ENCODE results near the gene KIF13A. TPM values are rescaled to one million over a fixed set of nuclear protein-coding genes. Genes with fewer than 3 reads are reported as not detected.

Gene KIF13A
- polyA plus RNA-seq, 4 donors, result 24.9 to 34.9 (median 28.7) TPM

- FAIRE-seq, result no peak
- no peaks in the 10 kb centered on the region for H3K27me3 ChIP-seq (ENCODE audit: control insufficient read depth in 3 of 3, insufficient read depth in 3 of 3, low read length in 3 of 3)
- no peaks in the 10 kb centered on the region for H3K36me3 ChIP-seq (ENCODE audit: control insufficient read depth in 3 of 3, insufficient read depth in 2 of 3, low read depth in 1 of 3, low read length in 3 of 3)
- WGBS, 3 donors, result 8 to 29% (median 22%) methylated on average over 20 of the region's 20 CpGs
- H3K9me3 ChIP-seq (ENCODE audit: control insufficient read depth in 2 of 2, insufficient read depth in 1 of 2, low read depth in 1 of 2, low read length in 1 of 2), result no peaks in the 10 kb centered on the region
- H3K4me3 ChIP-seq (ENCODE audit: low read depth in 1 of 3, low read length in 3 of 3), result peak overlapping the region; percentile 17 to 81 (median 75)
- H3K4me1 ChIP-seq (ENCODE audit: control insufficient read depth in 3 of 3, insufficient read depth in 2 of 3, low read depth in 1 of 3, low read length in 2 of 3), result peaks cover 0 to 10% (median 0%) of the 10 kb centered on the region in 3 donors
- H3K27ac ChIP-seq (ENCODE audit: low read depth in 1 of 3, low read length in 2 of 3), result peak overlapping the region; percentile 84 to 97 (median 92)
- no peak for DNase-seq
These were observed 1.0 kb upstream of the KIF13A start for GRCh38 chr6:17988422-17988944.

- Histone ChIP-seq H3K27ac (ENCODE audit: low read depth in 1 of 3, low read length in 2 of 3) (peak overlapping the region; percentile 84 to 97 (median 92)), H3K9me3 (ENCODE audit: control insufficient read depth in 2 of 2, insufficient read depth in 1 of 2, low read depth in 1 of 2, low read length in 1 of 2) (no peaks in the 10 kb centered on the region), H3K4me1 (ENCODE audit: control insufficient read depth in 3 of 3, insufficient read depth in 2 of 3, low read depth in 1 of 3, low read length in 2 of 3) (peaks cover 0 to 10% (median 0%) of the 10 kb centered on the region in 3 donors), H3K4me3 (ENCODE audit: low read depth in 1 of 3, low read length in 3 of 3) (peak overlapping the region; percentile 75 to 81 (median 80)), H3K27me3 (ENCODE audit: control insufficient read depth in 3 of 3, insufficient read depth in 3 of 3, low read length in 3 of 3) (no peaks in the 10 kb centered on the region), H3K36me3 (ENCODE audit: control insufficient read depth in 3 of 3, insufficient read depth in 2 of 3, low read depth in 1 of 3, low read length in 3 of 3) (no peaks in the 10 kb centered on the region)
- DNase-seq, result peak; percentile 53 to 88
- 0 to 1% (median 1%) methylated on average over 29 to 78 of the region's 78 CpGs for WGBS, 3 donors
- no peak for FAIRE-seq
These were observed 424 bp upstream of the KIF13A start for GRCh38 chr6:17987697-17988421.

DNA sequence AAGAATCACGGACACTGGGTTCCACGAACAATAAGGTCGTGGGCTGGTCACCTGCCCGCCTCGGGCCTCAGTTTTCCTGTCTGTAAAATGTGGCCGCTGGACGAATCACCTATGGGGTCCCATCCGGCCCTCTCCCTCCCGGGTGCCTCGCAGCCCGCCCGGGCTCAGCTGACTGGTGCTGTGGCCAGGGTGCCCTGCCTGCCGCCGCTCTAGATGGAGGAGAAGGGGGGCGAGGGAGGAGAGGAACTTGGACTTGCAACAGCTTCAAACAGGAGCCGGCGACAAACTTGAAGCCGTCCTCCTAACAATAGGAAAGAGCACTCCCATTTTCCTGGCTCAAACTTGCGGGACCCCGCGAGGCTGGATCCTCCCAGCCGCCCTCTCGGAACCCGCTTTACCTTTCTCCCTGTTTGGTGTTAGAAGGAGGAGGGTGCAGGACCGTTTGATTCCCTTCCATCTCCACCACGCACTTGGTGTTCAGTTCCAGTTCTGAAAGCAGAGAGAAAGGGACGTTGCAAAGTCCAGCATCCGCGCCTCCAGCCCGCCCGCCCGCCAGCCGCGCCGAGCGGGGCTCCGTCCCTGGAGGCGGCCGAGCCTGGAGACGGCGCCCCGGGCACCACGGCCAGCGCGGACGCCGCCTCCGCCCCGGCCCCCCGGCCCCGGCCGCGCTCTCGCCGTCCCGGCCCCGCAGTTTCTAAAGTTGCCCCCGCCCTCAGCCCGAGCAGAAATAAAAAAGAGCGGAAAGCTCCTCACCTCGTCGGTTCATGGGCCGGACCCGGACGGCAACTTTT is 584 bp downstream of the KIF13A start:
- H3K27me3 ChIP-seq (ENCODE audit: control insufficient read depth in 3 of 3, insufficient read depth in 3 of 3, low read length in 3 of 3), result no peaks in the 10 kb centered on the region
- peaks cover 0 to 10% (median 0%) of the 10 kb centered on the region in 3 donors for H3K4me1 ChIP-seq (ENCODE audit: control insufficient read depth in 3 of 3, insufficient read depth in 2 of 3, low read depth in 1 of 3, low read length in 2 of 3)
- peak overlapping the region; percentile 74 to 81 (median 80) for H3K4me3 ChIP-seq (ENCODE audit: low read depth in 1 of 3, low read length in 3 of 3)
- 0 to 3% (median 1%) methylated on average over 56 to 65 of the region's 65 CpGs for WGBS, 3 donors
- FAIRE-seq (no peak), DNase-seq (peak; percentile 74 to 80)
- H3K36me3 ChIP-seq (ENCODE audit: control insufficient read depth in 3 of 3, insufficient read depth in 2 of 3, low read depth in 1 of 3, low read length in 3 of 3), result peaks cover 0 to 3% (median 0%) of the 10 kb centered on the region in 3 donors
- no peaks in the 10 kb centered on the region for H3K9me3 ChIP-seq (ENCODE audit: control insufficient read depth in 2 of 2, insufficient read depth in 1 of 2, low read depth in 1 of 2, low read length in 1 of 2)
- peak overlapping the region; percentile 86 to 92 (median 90) for H3K27ac ChIP-seq (ENCODE audit: low read depth in 1 of 3, low read length in 2 of 3)

DNA sequence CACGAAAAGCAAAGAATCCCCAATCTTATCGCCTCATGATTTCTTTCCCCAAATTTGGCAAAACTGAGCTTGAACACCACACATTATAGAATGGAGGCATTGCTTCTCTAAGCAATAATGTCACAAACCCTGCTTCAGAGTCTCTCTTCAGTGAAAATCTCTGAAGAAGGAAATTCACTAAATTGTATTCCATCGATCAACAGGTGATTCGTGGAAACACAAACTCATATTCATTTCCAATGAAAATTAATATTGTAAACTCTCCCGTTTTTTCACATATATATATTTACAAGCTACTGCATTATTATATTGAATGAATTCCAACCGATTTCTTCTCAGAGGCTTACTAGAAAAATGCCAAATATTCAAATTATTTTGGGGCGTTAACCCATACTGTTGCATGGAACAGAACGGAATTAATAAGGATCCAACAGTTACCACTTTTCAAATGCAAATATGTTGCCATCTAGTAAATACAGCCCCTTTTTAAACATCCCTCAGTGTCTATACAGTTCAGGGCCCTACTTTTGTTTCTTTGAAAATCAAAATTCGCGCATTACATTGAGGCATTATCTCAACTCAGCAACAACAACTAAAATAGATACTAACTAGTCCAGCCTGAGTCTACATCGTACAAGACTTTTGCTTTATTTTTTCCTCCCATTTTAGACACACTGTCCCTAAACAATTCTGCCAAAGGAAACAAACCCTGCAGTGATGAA is 1.3 kb downstream of the KIF13A start:
- 10 to 37% (median 24%) methylated on average over 11 of the region's 11 CpGs for WGBS, 3 donors
- no peak for DNase-seq
- Histone ChIP-seq H3K27ac (ENCODE audit: low read depth in 1 of 3, low read length in 2 of 3) (peak overlapping the region; percentile 86 to 92 (median 90)), H3K27me3 (ENCODE audit: control insufficient read depth in 3 of 3, insufficient read depth in 3 of 3, low read length in 3 of 3) (no peaks in the 10 kb centered on the region), H3K9me3 (ENCODE audit: control insufficient read depth in 2 of 2, insufficient read depth in 1 of 2, low read depth in 1 of 2, low read length in 1 of 2) (no peaks in the 10 kb centered on the region), H3K4me3 (ENCODE audit: low read depth in 1 of 3, low read length in 3 of 3) (peak overlapping the region in 2 of 3 donors; percentile 74 to 81), H3K4me1 (ENCODE audit: control insufficient read depth in 3 of 3, insufficient read depth in 2 of 3, low read depth in 1 of 3, low read length in 2 of 3) (peaks cover 0 to 10% (median 0%) of the 10 kb centered on the region in 3 donors), H3K36me3 (ENCODE audit: control insufficient read depth in 3 of 3, insufficient read depth in 2 of 3, low read depth in 1 of 3, low read length in 3 of 3) (peaks cover 0 to 3% (median 0%) of the 10 kb centered on the region in 3 donors)
- FAIRE-seq, result no peak

DNA sequence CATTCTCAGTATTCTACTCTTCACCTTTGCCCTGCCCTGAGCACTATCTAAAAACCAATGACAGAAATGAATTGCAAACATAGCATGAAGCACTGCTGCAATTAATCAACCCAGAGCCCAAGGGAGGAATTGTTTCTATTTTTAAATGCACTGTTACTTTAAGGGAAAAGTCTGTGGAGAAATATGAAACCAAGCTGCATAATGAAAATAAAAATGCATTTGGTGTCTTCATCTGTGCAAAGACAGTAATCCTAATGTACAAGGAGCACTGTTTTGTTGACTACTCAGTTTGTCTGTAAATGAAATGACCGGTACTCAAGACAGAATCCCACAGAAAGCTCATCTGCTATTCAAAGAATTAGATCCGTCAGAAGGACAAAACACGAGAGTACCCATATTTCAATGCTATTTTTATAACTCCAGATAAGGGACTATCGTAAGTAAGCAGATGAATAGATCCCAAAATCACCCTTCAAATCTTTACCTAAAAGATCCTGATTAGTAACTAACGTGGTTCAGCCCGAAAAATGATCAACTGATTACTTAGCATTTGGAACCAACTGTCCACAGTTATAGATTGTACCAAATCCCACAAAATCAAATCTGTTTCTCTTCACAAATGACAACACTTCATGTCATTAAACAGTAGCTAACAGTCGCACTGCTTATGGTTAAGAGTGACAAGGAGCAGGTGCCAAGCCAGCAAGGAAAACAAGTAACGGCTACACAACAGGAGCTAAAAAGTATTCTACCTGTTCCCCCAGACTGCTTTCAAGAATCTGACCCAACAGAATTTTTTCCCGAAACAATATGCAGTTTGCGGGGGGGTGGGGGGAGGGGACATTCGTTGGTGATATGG is 2.4 kb downstream of the KIF13A start:
- Histone ChIP-seq H3K27me3 (ENCODE audit: control insufficient read depth in 3 of 3, insufficient read depth in 3 of 3, low read length in 3 of 3) (no peaks in the 10 kb centered on the region), H3K36me3 (ENCODE audit: control insufficient read depth in 3 of 3, insufficient read depth in 2 of 3, low read depth in 1 of 3, low read length in 3 of 3) (peaks cover 0 to 3% (median 0%) of the 10 kb centered on the region in 3 donors), H3K9me3 (ENCODE audit: control insufficient read depth in 2 of 2, insufficient read depth in 1 of 2, low read depth in 1 of 2, low read length in 1 of 2) (no peaks in the 10 kb centered on the region), H3K27ac (ENCODE audit: low read depth in 1 of 3, low read length in 2 of 3) (peak overlapping the region in 2 of 3 donors; percentile 8 to 23), H3K4me1 (ENCODE audit: control insufficient read depth in 3 of 3, insufficient read depth in 2 of 3, low read depth in 1 of 3, low read length in 2 of 3) (peaks cover 0 to 10% (median 0%) of the 10 kb centered on the region in 3 donors), H3K4me3 (ENCODE audit: low read depth in 1 of 3, low read length in 3 of 3) (peak overlapping the region in 2 of 3 donors; percentile 16 to 81)
- WGBS, 3 donors, result 10 to 33% (median 25%) methylated on average over 11 of the region's 11 CpGs
- DNase-seq (peak; percentile 47 to 72), FAIRE-seq (no peak)

- no peak for DNase-seq
- no peaks in the 10 kb centered on the region for H3K27me3 ChIP-seq (ENCODE audit: control insufficient read depth in 3 of 3, insufficient read depth in 3 of 3, low read length in 3 of 3)
- peaks cover 0 to 10% (median 0%) of the 10 kb centered on the region in 3 donors for H3K4me1 ChIP-seq (ENCODE audit: control insufficient read depth in 3 of 3, insufficient read depth in 2 of 3, low read depth in 1 of 3, low read length in 2 of 3)
- H3K36me3 ChIP-seq (ENCODE audit: control insufficient read depth in 3 of 3, insufficient read depth in 2 of 3, low read depth in 1 of 3, low read length in 3 of 3), result peaks cover 0 to 3% (median 0%) of the 10 kb centered on the region in 3 donors
- H3K4me3 ChIP-seq (ENCODE audit: low read depth in 1 of 3, low read length in 3 of 3), result peak overlapping the region in 1 of 3 donors; percentile 81
- peak overlapping the region in 1 of 3 donors; percentile 20 for H3K27ac ChIP-seq (ENCODE audit: low read depth in 1 of 3, low read length in 2 of 3)
- WGBS, 3 donors, result 5 to 13% (median 5%) methylated on average over 1 of the region's 1 CpG
- no peak for FAIRE-seq
- H3K9me3 ChIP-seq (ENCODE audit: control insufficient read depth in 2 of 2, insufficient read depth in 1 of 2, low read depth in 1 of 2, low read length in 1 of 2), result no peaks in the 10 kb centered on the region
These were observed 3.0 kb downstream of the KIF13A start for GRCh38 chr6:17984399-17984798.

DNA sequence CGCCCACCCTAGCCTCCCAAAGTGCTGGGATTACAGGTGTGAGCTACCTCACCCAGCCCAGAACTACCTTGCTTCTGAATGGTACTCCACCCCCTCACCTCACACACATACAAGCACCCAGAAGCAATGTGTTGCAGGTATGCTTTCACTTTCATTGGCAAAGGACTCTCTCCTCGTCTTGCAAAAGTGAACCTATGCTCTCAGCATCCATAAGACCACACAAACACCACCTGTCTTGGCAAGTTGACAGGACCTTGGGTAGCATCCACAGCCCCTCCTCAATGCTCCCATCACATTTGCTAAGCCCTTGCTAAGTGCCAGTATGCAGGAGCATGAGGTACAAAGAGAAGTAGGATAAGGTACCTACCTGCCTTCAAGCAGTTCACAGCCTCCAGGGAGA is 3.7 kb downstream of the KIF13A start:
- FAIRE-seq, result no peak

More for the DNA sequence above, 3.7 kb downstream of the KIF13A start:
- DNase-seq, result peak; percentile 56 to 73
- no peaks in the 10 kb centered on the region for H3K27me3 ChIP-seq (ENCODE audit: control insufficient read depth in 3 of 3, insufficient read depth in 3 of 3, low read length in 3 of 3)
- H3K4me3 ChIP-seq (ENCODE audit: low read depth in 1 of 3, low read length in 3 of 3), result peak overlapping the region in 1 of 3 donors; percentile 17
- peaks cover 0 to 6% (median 0%) of the 10 kb centered on the region in 3 donors for H3K4me1 ChIP-seq (ENCODE audit: control insufficient read depth in 3 of 3, insufficient read depth in 2 of 3, low read depth in 1 of 3, low read length in 2 of 3)
- peak overlapping the region in 1 of 3 donors; percentile 21 for H3K27ac ChIP-seq (ENCODE audit: low read depth in 1 of 3, low read length in 2 of 3)
- 3 to 49% (median 25%) methylated on average over 2 of the region's 2 CpGs for WGBS, 3 donors
- H3K9me3 ChIP-seq (ENCODE audit: control insufficient read depth in 2 of 2, insufficient read depth in 1 of 2, low read depth in 1 of 2, low read length in 1 of 2), result no peaks in the 10 kb centered on the region
- peaks cover 0 to 3% (median 0%) of the 10 kb centered on the region in 3 donors for H3K36me3 ChIP-seq (ENCODE audit: control insufficient read depth in 3 of 3, insufficient read depth in 2 of 3, low read depth in 1 of 3, low read length in 3 of 3)

Measured in small intestine (tissue), 7 donors.